Nephron progenitor cell (in vitro differentiated cells): Measurements from ENCODE around the gene TYW1B.
A peak's percentile ranks its signal among the peaks of the same experiment; 100 is the strongest.
"Not testable (repeated sequence)": the region's sequence is repeated elsewhere in the genome, so short reads cannot be mapped to it uniquely, and the experiment has no call there.

Experiments
- DNase-seq: peaks from one replicate; pipeline ENCODE4 v3.0.0; 2021
- H3K27ac Mint-ChIP-seq: 2 replicates; pipeline ENCODE4 v1.8.0; 2021; ENCODE audit warnings: mild to moderate bottlenecking, moderate library complexity, mixed read lengths
- H3K27me3 Mint-ChIP-seq: 2 replicates; pipeline ENCODE4 v1.8.0; 2021; ENCODE audit warnings: mild to moderate bottlenecking, low read depth, mixed read lengths; ENCODE audit not compliant: poor library complexity
- H3K36me3 Mint-ChIP-seq: 2 replicates; pipeline ENCODE4 v1.8.0; 2021; ENCODE audit warnings: low read depth, mixed read lengths
- H3K4me1 Mint-ChIP-seq: 2 replicates; pipeline ENCODE4 v1.8.0; 2021; ENCODE audit warnings: mixed read lengths
- H3K4me3 Mint-ChIP-seq: 2 replicates; pipeline ENCODE4 v1.8.0; 2021; ENCODE audit warnings: mild to moderate bottlenecking, moderate library complexity, mixed read lengths
- H3K9me3 Mint-ChIP-seq: 2 replicates; pipeline ENCODE4 v1.8.0; 2021; ENCODE audit warnings: mild to moderate bottlenecking, moderate library complexity, mixed read lengths
- CTCF ChIP-seq: fragments of 200-600 bp; sonication (generic); IDR thresholded peaks from 2 replicates; pipeline ENCODE4 v1.5.0; 2021; ENCODE audit warnings: antibody characterized with exemption

Gene TYW1B

GRCh38 chr7:72704894-72705293, 123.1 kb downstream of the TYW1B start:
- peaks cover 4% of the 10 kb centered on the region for H3K9me3 Mint-ChIP-seq
- TF ChIP-seq CTCF: no peak
- no peaks in the 10 kb centered on the region for H3K27me3 Mint-ChIP-seq
- H3K4me3 Mint-ChIP-seq: no peak overlapping the region
- no peaks in the 10 kb centered on the region for H3K4me1 Mint-ChIP-seq
- peaks cover 53% of the 10 kb centered on the region for H3K36me3 Mint-ChIP-seq
- H3K27ac Mint-ChIP-seq: no peak overlapping the region
- DNase-seq: no peak

GRCh38 chr7:72700548-72700947, 127.5 kb downstream of the TYW1B start:
- not testable (repeated sequence) for H3K27ac Mint-ChIP-seq
- peaks cover 25% of the 10 kb centered on the region for H3K36me3 Mint-ChIP-seq

GRCh38 chr7:72697066-72697465, 130.9 kb downstream of the TYW1B start:
- Mint-ChIP-seq H3K36me3 (peaks cover 29% of the 10 kb centered on the region), H3K27ac (peak overlapping the region; percentile 59), H3K4me1 (peaks cover 33% of the 10 kb centered on the region)
- not testable (repeated sequence) for H3K4me3 Mint-ChIP-seq, H3K27me3 Mint-ChIP-seq, DNase-seq, H3K9me3 Mint-ChIP-seq

More at GRCh38 chr7:72700548-72700947, 127.5 kb downstream of the TYW1B start:
- H3K27me3 Mint-ChIP-seq, H3K9me3 Mint-ChIP-seq, DNase-seq, H3K4me3 Mint-ChIP-seq: not testable (repeated sequence)
- H3K4me1 Mint-ChIP-seq: peaks cover 13% of the 10 kb centered on the region

- H3K27me3 Mint-ChIP-seq, H3K4me3 Mint-ChIP-seq, H3K9me3 Mint-ChIP-seq, H3K27ac Mint-ChIP-seq, DNase-seq: not testable (repeated sequence)
- peaks cover 33% of the 10 kb centered on the region for H3K4me1 Mint-ChIP-seq
- H3K36me3 Mint-ChIP-seq: peaks cover 25% of the 10 kb centered on the region
These were observed 131.4 kb downstream of the TYW1B start for GRCh38 chr7:72696643-72697042.

- DNase-seq, H3K9me3 Mint-ChIP-seq, H3K4me3 Mint-ChIP-seq, H3K27me3 Mint-ChIP-seq: not testable (repeated sequence)
- Mint-ChIP-seq H3K27ac (peak overlapping the region; percentile 91), H3K36me3 (peaks cover 15% of the 10 kb centered on the region), H3K4me1 (peaks cover 33% of the 10 kb centered on the region)
These were observed 132.5 kb downstream of the TYW1B start for GRCh38 chr7:72695482-72695881.

- H3K4me3 Mint-ChIP-seq, H3K9me3 Mint-ChIP-seq, DNase-seq, H3K27ac Mint-ChIP-seq, H3K27me3 Mint-ChIP-seq: not testable (repeated sequence)
- peaks cover 25% of the 10 kb centered on the region for H3K4me1 Mint-ChIP-seq
- peaks cover 28% of the 10 kb centered on the region for H3K36me3 Mint-ChIP-seq
These were observed 136.6 kb downstream of the TYW1B start for GRCh38 chr7:72691442-72691841.

- Mint-ChIP-seq H3K4me1 (peaks cover 16% of the 10 kb centered on the region), H3K36me3 (peaks cover 41% of the 10 kb centered on the region)
- not testable (repeated sequence) for DNase-seq, H3K27me3 Mint-ChIP-seq, H3K4me3 Mint-ChIP-seq, H3K9me3 Mint-ChIP-seq, H3K27ac Mint-ChIP-seq
These were observed 137.8 kb downstream of the TYW1B start for GRCh38 chr7:72690177-72690576.

- H3K27ac Mint-ChIP-seq, DNase-seq, H3K27me3 Mint-ChIP-seq, H3K9me3 Mint-ChIP-seq, H3K4me3 Mint-ChIP-seq: not testable (repeated sequence)
- Mint-ChIP-seq H3K4me1 (peaks cover 12% of the 10 kb centered on the region), H3K36me3 (peaks cover 37% of the 10 kb centered on the region)
These were observed 138.7 kb downstream of the TYW1B start for GRCh38 chr7:72689344-72689743.

GRCh38 chr7:72681211-72681610, 146.8 kb downstream of the TYW1B start:
- H3K27ac Mint-ChIP-seq: peak overlapping the region; percentile 93
- DNase-seq: not testable (repeated sequence)

GRCh38 chr7:72676880-72677279, 151.1 kb downstream of the TYW1B start:
- H3K4me3 Mint-ChIP-seq, H3K36me3 Mint-ChIP-seq, H3K9me3 Mint-ChIP-seq, DNase-seq, H3K4me1 Mint-ChIP-seq, H3K27ac Mint-ChIP-seq, H3K27me3 Mint-ChIP-seq: not testable (repeated sequence)

More at GRCh38 chr7:72681211-72681610, 146.8 kb downstream of the TYW1B start:
- not testable (repeated sequence) for H3K4me3 Mint-ChIP-seq, H3K27me3 Mint-ChIP-seq, H3K9me3 Mint-ChIP-seq
- peaks cover 33% of the 10 kb centered on the region for H3K4me1 Mint-ChIP-seq
- H3K36me3 Mint-ChIP-seq: peaks cover 19% of the 10 kb centered on the region

- not testable (repeated sequence) for DNase-seq, H3K4me1 Mint-ChIP-seq, H3K27me3 Mint-ChIP-seq, H3K27ac Mint-ChIP-seq, H3K36me3 Mint-ChIP-seq, H3K4me3 Mint-ChIP-seq, H3K9me3 Mint-ChIP-seq
These were observed 151.8 kb downstream of the TYW1B start for GRCh38 chr7:72676086-72676690.

GRCh38 chr7:72675686-72676085, 152.3 kb downstream of the TYW1B start:
- not testable (repeated sequence) for H3K27ac Mint-ChIP-seq, H3K4me1 Mint-ChIP-seq

More at GRCh38 chr7:72675686-72676085, 152.3 kb downstream of the TYW1B start:
- H3K9me3 Mint-ChIP-seq, DNase-seq, H3K4me3 Mint-ChIP-seq, H3K27me3 Mint-ChIP-seq, H3K36me3 Mint-ChIP-seq: not testable (repeated sequence)
